HepG2 (cell line): ENCODE measurements around the gene ST6GALNAC6. TPM values are rescaled to one million over a fixed set of nuclear protein-coding genes. Genes with fewer than 3 reads are reported as not detected.
A peak's percentile ranks its signal among the peaks of the same experiment; 100 is the strongest.

Experiments used
- AGO1 ChIP-seq: fragments of 200-400 bp; formaldehyde crosslinking; IDR thresholded peaks from 2 replicates; pipeline ENCODE4 v1.6.1; 2017; ENCODE audit warnings: mild to moderate bottlenecking, low read depth, low read length, moderate library complexity; ENCODE audit not compliant: poor library complexity, severe bottlenecking
- ETV6 ChIP-seq: sonication (generic); formaldehyde crosslinking; conservative IDR thresholded peaks from 2 replicates; pipeline ENCODE4 v1.4.0; 2020; ENCODE audit warnings: missing genetic modification reagents
- ISL2 ChIP-seq: sonication (generic); formaldehyde crosslinking; IDR thresholded peaks from 2 replicates; pipeline ENCODE4 v1.5.0; 2020; ENCODE audit warnings: missing genetic modification reagents
- JDP2 ChIP-seq: sonication (generic); formaldehyde crosslinking; IDR thresholded peaks from 2 replicates; pipeline ENCODE4 v1.8.1; 2022; ENCODE audit warnings: missing genetic modification reagents, borderline replicate concordance
- PHF8 ChIP-seq: sonication (generic); formaldehyde crosslinking; IDR thresholded peaks from 2 replicates; pipeline ENCODE4 v1.5.0; 2020; ENCODE audit warnings: missing genetic modification reagents
- SALL1 ChIP-seq: sonication (generic); formaldehyde crosslinking; IDR thresholded peaks from 2 replicates; pipeline ENCODE4 v1.8.0; 2022; ENCODE audit warnings: mild to moderate bottlenecking, missing genetic modification reagents
- SALL2 ChIP-seq: sonication (generic); formaldehyde crosslinking; IDR thresholded peaks from 2 replicates; pipeline ENCODE4 v1.8.1; 2023; ENCODE audit warnings: mild to moderate bottlenecking, missing genetic modification reagents, inconsistent platforms
- TGIF2 ChIP-seq: IDR thresholded peaks from 2 replicates; pipeline ENCODE4 v1.6.1; 2016; ENCODE audit warnings: control low read depth, missing compliant biosample characterization
- ZFP37 ChIP-seq: sonication (generic); formaldehyde crosslinking; IDR thresholded peaks from 2 replicates; pipeline ENCODE4 v1.4.0; 2020; ENCODE audit warnings: missing genetic modification reagents, borderline replicate concordance
- ZFX ChIP-seq: sonication (generic); formaldehyde crosslinking; IDR thresholded peaks from 2 replicates; pipeline ENCODE4 v1.4.0; 2020; ENCODE audit warnings: mild to moderate bottlenecking, low read depth, missing genetic modification reagents, moderate library complexity
- ZMYM2 ChIP-seq: sonication (generic); formaldehyde crosslinking; IDR thresholded peaks from 2 replicates; pipeline ENCODE4 v1.8.0; 2022; ENCODE audit warnings: mild to moderate bottlenecking, missing genetic modification reagents
- ZNF101 ChIP-seq: sonication (generic); formaldehyde crosslinking; IDR thresholded peaks from 2 replicates; pipeline ENCODE4 v1.4.0; 2020; ENCODE audit warnings: mild to moderate bottlenecking, low read depth, missing genetic modification reagents, borderline replicate concordance
- ZNF282 ChIP-seq: fragments of 450-650 bp; IDR thresholded peaks from 2 replicates; pipeline ENCODE4 v1.6.1; 2018; ENCODE audit not compliant: partially characterized antibody
- ZNF296 ChIP-seq: sonication (generic); formaldehyde crosslinking; conservative IDR thresholded peaks from 2 replicates; pipeline ENCODE4 v1.5.0; 2020; ENCODE audit warnings: mild to moderate bottlenecking, missing genetic modification reagents
- ZNF501 ChIP-seq: sonication (generic); formaldehyde crosslinking; IDR thresholded peaks from 2 replicates; pipeline ENCODE4 v1.5.1; 2020; ENCODE audit warnings: mild to moderate bottlenecking, moderate library complexity, missing genetic modification reagents
- ZNF784 ChIP-seq: sonication (generic); formaldehyde crosslinking; IDR thresholded peaks from 2 replicates; pipeline ENCODE4 v1.5.1; 2020; ENCODE audit warnings: missing genetic modification reagents, mild to moderate bottlenecking, borderline replicate concordance
- ZSCAN29 ChIP-seq: sonication (generic); formaldehyde crosslinking; conservative IDR thresholded peaks from 2 replicates; pipeline ENCODE4 v1.4.0; 2020; ENCODE audit warnings: mild to moderate bottlenecking, missing genetic modification reagents
- polyA plus RNA-seq, 8 experiments: library from polyadenylated mRNA; depleted of rRNA in 3 of 8; stranded (reverse) in 7 of 8; unstranded in 1 of 8; fragments of >200 nt; fragmentation: Illumina TruSeq in 4 of 8; extraction: Trizol in 4 of 8; gene quantifications; 2 replicates each; pipeline versions ENCODE4 v1.2.1 to v1.2.3, GENCODE V29; 2011 to 2016; ENCODE audit warnings: low read depth in 4 of 8, missing spikeins in 1 of 8, mixed read lengths in 1 of 8; ENCODE audit not compliant: insufficient read depth in 1 of 8
- total RNA-seq, 5 experiments: library from RNA; depleted of rRNA; stranded (reverse); fragments of >200 nt; fragmentation: Illumina TruSeq; extraction: Trizol; gene quantifications; 2 replicates each; pipeline ENCODE4 v1.2.3, GENCODE V29; 2016; ENCODE audit warnings: low read depth in 1 of 5
- TF ChIP-seq, protein P1 (sequence below): sonication (generic); formaldehyde crosslinking; IDR thresholded peaks from 2 replicates; pipeline ENCODE4 v1.5.0; 2020; ENCODE audit warnings: mild to moderate bottlenecking, missing genetic modification reagents, borderline replicate concordance
- TF ChIP-seq, protein P2 (sequence below): sonication (generic); formaldehyde crosslinking; IDR thresholded peaks from 2 replicates; pipeline ENCODE4 v1.5.1; 2020; ENCODE audit warnings: missing genetic modification reagents, mild to moderate bottlenecking, borderline replicate concordance
- TF ChIP-seq, protein P3 (sequence below): sonication (generic); formaldehyde crosslinking; IDR thresholded peaks from 2 replicates; pipeline ENCODE4 v1.8.1; 2023; ENCODE audit warnings: mild to moderate bottlenecking, missing genetic modification reagents
- TF ChIP-seq, protein P4 (sequence below): sonication (generic); formaldehyde crosslinking; IDR thresholded peaks from 2 replicates; pipeline ENCODE4 v1.8.1; 2023; ENCODE audit warnings: mild to moderate bottlenecking, inconsistent platforms, moderate library complexity, missing genetic modification reagents, borderline replicate concordance

ST6GALNAC6 gene
- total and polyA plus RNA-seq, 2 of the 13 experiments (the other 11 are each of a cell fraction or from before 2014, with no cell fraction given) = 18.5 to 65.4 TPM

- TF ChIP-seq, protein P1, sequence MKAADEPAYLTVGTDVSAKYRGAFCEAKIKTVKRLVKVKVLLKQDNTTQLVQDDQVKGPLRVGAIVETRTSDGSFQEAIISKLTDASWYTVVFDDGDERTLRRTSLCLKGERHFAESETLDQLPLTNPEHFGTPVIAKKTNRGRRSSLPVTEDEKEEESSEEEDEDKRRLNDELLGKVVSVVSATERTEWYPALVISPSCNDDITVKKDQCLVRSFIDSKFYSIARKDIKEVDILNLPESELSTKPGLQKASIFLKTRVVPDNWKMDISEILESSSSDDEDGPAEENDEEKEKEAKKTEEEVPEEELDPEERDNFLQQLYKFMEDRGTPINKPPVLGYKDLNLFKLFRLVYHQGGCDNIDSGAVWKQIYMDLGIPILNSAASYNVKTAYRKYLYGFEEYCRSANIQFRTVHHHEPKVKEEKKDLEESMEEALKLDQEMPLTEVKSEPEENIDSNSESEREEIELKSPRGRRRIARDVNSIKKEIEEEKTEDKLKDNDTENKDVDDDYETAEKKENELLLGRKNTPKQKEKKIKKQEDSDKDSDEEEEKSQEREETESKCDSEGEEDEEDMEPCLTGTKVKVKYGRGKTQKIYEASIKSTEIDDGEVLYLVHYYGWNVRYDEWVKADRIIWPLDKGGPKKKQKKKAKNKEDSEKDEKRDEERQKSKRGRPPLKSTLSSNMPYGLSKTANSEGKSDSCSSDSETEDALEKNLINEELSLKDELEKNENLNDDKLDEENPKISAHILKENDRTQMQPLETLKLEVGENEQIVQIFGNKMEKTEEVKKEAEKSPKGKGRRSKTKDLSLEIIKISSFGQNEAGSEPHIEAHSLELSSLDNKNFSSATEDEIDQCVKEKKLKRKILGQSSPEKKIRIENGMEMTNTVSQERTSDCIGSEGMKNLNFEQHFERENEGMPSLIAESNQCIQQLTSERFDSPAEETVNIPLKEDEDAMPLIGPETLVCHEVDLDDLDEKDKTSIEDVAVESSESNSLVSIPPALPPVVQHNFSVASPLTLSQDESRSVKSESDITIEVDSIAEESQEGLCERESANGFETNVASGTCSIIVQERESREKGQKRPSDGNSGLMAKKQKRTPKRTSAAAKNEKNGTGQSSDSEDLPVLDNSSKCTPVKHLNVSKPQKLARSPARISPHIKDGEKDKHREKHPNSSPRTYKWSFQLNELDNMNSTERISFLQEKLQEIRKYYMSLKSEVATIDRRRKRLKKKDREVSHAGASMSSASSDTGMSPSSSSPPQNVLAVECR = no peak
- TF ChIP-seq TGIF2 (CRISPR knock-in tag) (no peak), ETV6 (CRISPR knock-in tag) (no peak), AGO1 (no peak), JDP2 (CRISPR knock-in tag) (no peak), ZFP37 (CRISPR knock-in tag) (no peak), ZMYM2 (CRISPR knock-in tag) (no peak), SALL2 (no peak), ZNF282 (no peak), ZNF296 (CRISPR knock-in tag) (no peak), ZFX (CRISPR knock-in tag) (peak; percentile 55; the same call in 1 of the 2 replicates), ZNF101 (CRISPR knock-in tag) (no peak), ZNF784 (CRISPR knock-in tag) (no peak), PHF8 (CRISPR knock-in tag) (no peak; the same call in 1 of the 2 replicates), ZNF501 (CRISPR knock-in tag) (no peak), ZSCAN29 (CRISPR knock-in tag) (no peak), SALL1 (CRISPR knock-in tag) (peak; percentile 49; the same call in 1 of the 2 replicates), ISL2 (CRISPR knock-in tag) (no peak)
- TF ChIP-seq, protein P2, sequence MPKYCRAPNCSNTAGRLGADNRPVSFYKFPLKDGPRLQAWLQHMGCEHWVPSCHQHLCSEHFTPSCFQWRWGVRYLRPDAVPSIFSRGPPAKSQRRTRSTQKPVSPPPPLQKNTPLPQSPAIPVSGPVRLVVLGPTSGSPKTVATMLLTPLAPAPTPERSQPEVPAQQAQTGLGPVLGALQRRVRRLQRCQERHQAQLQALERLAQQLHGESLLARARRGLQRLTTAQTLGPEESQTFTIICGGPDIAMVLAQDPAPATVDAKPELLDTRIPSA = no peak
- TF ChIP-seq, protein P3, sequence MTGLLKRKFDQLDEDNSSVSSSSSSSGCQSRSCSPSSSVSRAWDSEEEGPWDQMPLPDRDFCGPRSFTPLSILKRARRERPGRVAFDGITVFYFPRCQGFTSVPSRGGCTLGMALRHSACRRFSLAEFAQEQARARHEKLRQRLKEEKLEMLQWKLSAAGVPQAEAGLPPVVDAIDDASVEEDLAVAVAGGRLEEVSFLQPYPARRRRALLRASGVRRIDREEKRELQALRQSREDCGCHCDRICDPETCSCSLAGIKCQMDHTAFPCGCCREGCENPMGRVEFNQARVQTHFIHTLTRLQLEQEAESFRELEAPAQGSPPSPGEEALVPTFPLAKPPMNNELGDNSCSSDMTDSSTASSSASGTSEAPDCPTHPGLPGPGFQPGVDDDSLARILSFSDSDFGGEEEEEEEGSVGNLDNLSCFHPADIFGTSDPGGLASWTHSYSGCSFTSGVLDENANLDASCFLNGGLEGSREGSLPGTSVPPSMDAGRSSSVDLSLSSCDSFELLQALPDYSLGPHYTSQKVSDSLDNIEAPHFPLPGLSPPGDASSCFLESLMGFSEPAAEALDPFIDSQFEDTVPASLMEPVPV (CRISPR knock-in tag) = no peak
- TF ChIP-seq, protein P4, sequence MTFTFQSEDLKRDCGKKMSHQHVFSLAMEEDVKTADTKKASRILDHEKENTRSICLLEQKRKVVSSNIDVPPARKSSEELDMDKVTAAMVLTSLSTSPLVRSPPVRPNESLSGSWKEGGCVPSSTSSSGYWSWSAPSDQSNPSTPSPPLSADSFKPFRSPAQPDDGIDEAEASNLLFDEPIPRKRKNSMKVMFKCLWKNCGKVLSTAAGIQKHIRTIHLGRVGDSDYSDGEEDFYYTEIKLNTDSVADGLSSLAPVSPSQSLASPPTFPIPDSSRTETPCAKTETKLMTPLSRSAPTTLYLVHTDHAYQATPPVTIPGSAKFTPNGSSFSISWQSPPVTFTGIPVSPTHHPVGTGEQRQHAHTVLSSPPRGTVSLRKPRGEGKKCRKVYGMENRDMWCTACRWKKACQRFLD = no peak
Measured at GRCh38 chr9:127856094-127856728, 43.2 kb downstream of the ST6GALNAC6 start (continued).
